Lower lobe of right lung (tissue), 2 donors: ENCODE measurements around the gene TMEFF2. TPM values are rescaled to one million over a fixed set of nuclear protein-coding genes. Genes with fewer than 3 reads are reported as not detected.
A peak's percentile ranks its signal among the peaks of the same experiment; 100 is the strongest.

ENCODE experiments used
- ATAC-seq, 2 donors: fragments of 200-7000 bp; cut with Tn5 transposase; one replicate each; pipeline ENCODE4 v1.9.1; 2020 to 2022; ENCODE audit warnings: mild to moderate bottlenecking in 2 of 2, moderate library complexity in 2 of 2
- DNase-seq: peaks from one replicate; pipeline ENCODE4 v3.0.0-alpha.2; 2020
- H3K27ac ChIP-seq: fragments of 200-600 bp; one replicate; pipeline ENCODE4 v1.8.0; 2022
- H3K27me3 ChIP-seq: fragments of 200-600 bp; one replicate; pipeline ENCODE4 v1.8.0; 2022; ENCODE audit warnings: low read depth
- H3K36me3 ChIP-seq: fragments of 200-600 bp; one replicate; pipeline ENCODE4 v1.8.0; 2022; ENCODE audit warnings: mild to moderate bottlenecking
- H3K4me1 ChIP-seq: fragments of 200-600 bp; one replicate; pipeline ENCODE4 v1.8.0; 2022
- H3K4me3 ChIP-seq: fragments of 200-600 bp; one replicate; pipeline ENCODE4 v1.8.0; 2022; ENCODE audit warnings: mild to moderate bottlenecking
- H3K9me3 ChIP-seq: fragments of 200-600 bp; one replicate; pipeline ENCODE4 v1.8.0; 2022
- intact Hi-C: fragments of 100-400 bp; cut with DNase I; formaldehyde crosslinking; loops from one replicate; pipeline ENCODE4 v1.11.0; 2022
- total RNA-seq: library from RNA; stranded (reverse); fragmentation: NEBNext Ultra II Directional; extraction: Animal tissue kit (Norgen Biotek cat#: 25700); gene quantifications from one replicate; pipeline ENCODE4 v1.2.1, GENCODE V29; 2021
- TF ChIP-seq, protein P1 (sequence below): fragments of 200-600 bp; IDR thresholded peaks from one replicate; pipeline ENCODE4 v1.8.0; 2022; ENCODE audit warnings: antibody characterized with exemption, mild to moderate bottlenecking
- donor health status: DM: no; HTN: yes; CAD: no; lungs with severe emphysema.

Gene TMEFF2
- total RNA-seq, 1 donor from 2014 or later = not detected

DNA sequence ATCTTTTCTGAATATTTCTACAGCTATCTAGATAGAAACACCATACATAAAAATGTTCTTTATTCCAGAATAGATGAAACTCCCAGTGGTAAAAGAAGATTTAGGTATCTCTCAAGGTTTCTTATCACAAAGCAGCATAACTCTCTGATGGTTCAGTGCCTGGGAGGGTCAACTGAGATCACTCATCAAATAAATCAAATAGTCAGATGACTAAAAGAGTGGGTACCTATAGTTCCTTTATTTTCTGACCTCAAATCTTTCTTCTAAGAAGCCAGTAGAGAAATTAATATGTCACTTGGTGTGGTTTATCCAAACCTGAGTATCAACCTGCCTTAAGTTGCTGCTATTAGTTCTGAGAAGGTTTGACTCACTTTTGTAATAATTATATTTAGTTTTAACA, 120.9 kb downstream of the TMEFF2 start:
- DNase-seq (no peak), ATAC-seq (no peak)
- no peak overlapping the region for H3K27ac ChIP-seq
- intact Hi-C loops = no loop called here
- H3K9me3 ChIP-seq = no peaks in the 10 kb centered on the region
- no peaks in the 10 kb centered on the region for H3K4me1 ChIP-seq
- H3K4me3 ChIP-seq = no peak overlapping the region
- no peaks in the 10 kb centered on the region for H3K36me3 ChIP-seq
- H3K27me3 ChIP-seq = no peaks in the 10 kb centered on the region
- TF ChIP-seq, protein P1, sequence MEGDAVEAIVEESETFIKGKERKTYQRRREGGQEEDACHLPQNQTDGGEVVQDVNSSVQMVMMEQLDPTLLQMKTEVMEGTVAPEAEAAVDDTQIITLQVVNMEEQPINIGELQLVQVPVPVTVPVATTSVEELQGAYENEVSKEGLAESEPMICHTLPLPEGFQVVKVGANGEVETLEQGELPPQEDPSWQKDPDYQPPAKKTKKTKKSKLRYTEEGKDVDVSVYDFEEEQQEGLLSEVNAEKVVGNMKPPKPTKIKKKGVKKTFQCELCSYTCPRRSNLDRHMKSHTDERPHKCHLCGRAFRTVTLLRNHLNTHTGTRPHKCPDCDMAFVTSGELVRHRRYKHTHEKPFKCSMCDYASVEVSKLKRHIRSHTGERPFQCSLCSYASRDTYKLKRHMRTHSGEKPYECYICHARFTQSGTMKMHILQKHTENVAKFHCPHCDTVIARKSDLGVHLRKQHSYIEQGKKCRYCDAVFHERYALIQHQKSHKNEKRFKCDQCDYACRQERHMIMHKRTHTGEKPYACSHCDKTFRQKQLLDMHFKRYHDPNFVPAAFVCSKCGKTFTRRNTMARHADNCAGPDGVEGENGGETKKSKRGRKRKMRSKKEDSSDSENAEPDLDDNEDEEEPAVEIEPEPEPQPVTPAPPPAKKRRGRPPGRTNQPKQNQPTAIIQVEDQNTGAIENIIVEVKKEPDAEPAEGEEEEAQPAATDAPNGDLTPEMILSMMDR = no peak

DNA sequence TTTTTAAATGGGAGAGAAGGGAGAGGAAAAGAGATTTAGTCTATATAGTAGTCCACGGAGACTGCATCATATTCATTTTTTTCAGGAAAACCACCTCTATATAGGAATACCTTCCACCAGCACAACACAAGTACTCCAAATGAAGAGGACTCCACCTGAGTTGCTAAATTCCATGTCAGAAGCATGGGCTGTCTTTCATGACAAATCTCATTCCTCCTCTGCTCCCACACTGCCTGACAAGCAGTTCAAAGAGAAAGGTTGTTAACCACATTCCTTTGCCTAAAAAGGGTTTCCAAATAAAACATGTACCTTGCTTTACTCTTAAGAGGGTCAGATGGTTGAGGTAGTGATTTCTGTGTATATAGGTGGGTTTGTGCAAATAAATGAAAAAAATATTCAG, 122.0 kb downstream of the TMEFF2 start:
- Histone ChIP-seq H3K27ac (no peak overlapping the region), H3K27me3 (no peaks in the 10 kb centered on the region), H3K9me3 (no peaks in the 10 kb centered on the region), H3K36me3 (no peaks in the 10 kb centered on the region), H3K4me3 (no peak overlapping the region), H3K4me1 (no peaks in the 10 kb centered on the region)
- intact Hi-C loops = no loop called here
- peak in 1 of 2 donors; percentile 26 for ATAC-seq
- no peak for DNase-seq
- TF ChIP-seq, protein P1 = no peak

DNA sequence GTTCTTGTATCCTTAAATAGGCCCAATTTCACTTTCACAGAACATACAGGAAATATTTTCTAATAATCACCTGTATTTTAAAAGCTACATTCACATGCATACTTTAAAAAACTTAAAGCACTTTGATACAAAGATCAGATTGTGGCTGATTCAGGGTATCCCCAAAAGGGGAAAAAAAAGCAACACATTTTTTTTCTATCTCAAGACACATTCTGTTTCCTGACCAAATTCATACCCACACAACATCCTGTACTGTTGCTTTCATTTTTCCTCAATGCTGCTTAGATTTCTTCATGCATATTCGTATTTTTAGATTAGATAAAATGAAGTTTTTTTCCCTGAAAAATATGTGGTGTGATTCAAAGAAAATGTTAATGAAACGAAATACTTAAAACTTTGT, 122.5 kb downstream of the TMEFF2 start:
- DNase-seq = no peak
- H3K4me1 ChIP-seq = no peaks in the 10 kb centered on the region
- no peak overlapping the region for H3K27ac ChIP-seq
- intact Hi-C loops = no loop called here
- no peak for ATAC-seq
- no peaks in the 10 kb centered on the region for H3K27me3 ChIP-seq
- no peaks in the 10 kb centered on the region for H3K9me3 ChIP-seq
- H3K4me3 ChIP-seq = no peak overlapping the region
- H3K36me3 ChIP-seq = no peaks in the 10 kb centered on the region
- TF ChIP-seq, protein P1 = no peak

DNA sequence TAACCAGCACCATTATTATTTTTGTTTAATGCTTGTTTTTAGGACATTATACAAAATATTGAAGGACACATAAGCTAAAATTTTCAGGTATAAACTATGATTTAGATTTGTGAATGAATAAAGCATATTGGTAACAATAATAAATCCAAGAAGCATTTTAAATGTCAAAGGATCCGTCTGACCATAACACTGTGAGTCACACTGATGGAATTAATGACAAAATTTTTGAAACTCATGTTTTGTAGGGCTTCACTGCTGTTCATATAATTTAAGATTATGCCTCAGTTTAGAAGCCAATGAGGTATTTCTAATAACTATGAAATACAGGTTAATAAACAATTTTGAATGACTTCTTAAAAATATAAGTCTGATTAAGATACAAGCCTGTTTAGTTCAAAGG, 124.6 kb downstream of the TMEFF2 start:
- H3K27ac ChIP-seq = no peak overlapping the region
- H3K36me3 ChIP-seq = no peaks in the 10 kb centered on the region
- no peaks in the 10 kb centered on the region for H3K27me3 ChIP-seq
- DNase-seq = no peak
- intact Hi-C loops = no loop called here
- TF ChIP-seq, protein P1 = no peak
- no peak for ATAC-seq
- no peaks in the 10 kb centered on the region for H3K9me3 ChIP-seq
- H3K4me1 ChIP-seq = no peaks in the 10 kb centered on the region
- H3K4me3 ChIP-seq = no peak overlapping the region

DNA sequence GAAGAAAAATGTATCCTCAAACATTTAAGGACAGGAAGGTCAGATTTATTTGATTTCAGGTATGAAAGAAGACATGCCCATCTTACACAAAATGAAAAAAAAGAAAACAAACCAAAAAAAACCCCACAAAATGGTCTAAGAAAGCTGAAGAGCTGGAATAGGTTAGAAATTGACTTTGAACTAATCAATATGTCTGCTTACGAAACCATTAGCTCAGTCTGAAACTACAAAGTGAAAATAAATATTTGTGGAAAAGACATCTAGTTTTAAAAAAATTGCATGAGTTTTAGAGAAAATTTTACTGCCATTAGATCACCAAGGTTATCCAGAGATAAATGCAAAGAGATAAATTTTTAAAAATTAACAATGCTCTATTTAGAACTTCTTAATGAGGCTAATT, 125.3 kb downstream of the TMEFF2 start:
- DNase-seq (no peak), ATAC-seq (no peak)
- H3K4me1 ChIP-seq = no peaks in the 10 kb centered on the region
- no peak overlapping the region for H3K27ac ChIP-seq
- H3K27me3 ChIP-seq = no peaks in the 10 kb centered on the region
- H3K9me3 ChIP-seq = no peaks in the 10 kb centered on the region
- no peaks in the 10 kb centered on the region for H3K36me3 ChIP-seq
- no peak overlapping the region for H3K4me3 ChIP-seq
- TF ChIP-seq, protein P1 = no peak
- intact Hi-C loops = no loop called here

DNA sequence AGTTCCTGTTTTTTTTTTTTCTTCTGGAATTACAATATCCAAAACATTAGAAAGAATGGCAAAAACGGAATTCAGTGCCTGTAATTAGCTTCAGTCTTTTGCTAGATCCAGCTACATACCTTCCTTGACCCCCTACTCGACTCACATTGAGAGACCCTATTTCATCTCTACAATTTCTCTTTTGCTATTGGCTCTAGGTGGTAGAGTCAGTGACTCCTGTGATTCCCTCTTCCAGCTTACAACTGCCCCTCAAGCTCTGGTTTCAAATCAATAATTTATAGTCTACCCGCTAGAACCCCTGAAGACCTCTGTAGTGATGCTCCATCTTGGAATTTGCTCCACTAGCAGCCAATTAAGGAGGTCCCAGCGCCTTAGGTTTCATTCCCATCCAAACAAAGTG, 125.8 kb downstream of the TMEFF2 start:
- intact Hi-C loops = no loop called here
- Histone ChIP-seq H3K9me3 (no peaks in the 10 kb centered on the region), H3K36me3 (no peaks in the 10 kb centered on the region), H3K27me3 (no peaks in the 10 kb centered on the region), H3K27ac (no peak overlapping the region), H3K4me1 (no peaks in the 10 kb centered on the region), H3K4me3 (no peak overlapping the region)
- DNase-seq (no peak), ATAC-seq (no peak)
- TF ChIP-seq, protein P1 = no peak
